ENCODE data around the gene YPEL1. TPM values are rescaled to one million over a fixed set of nuclear protein-coding genes. Genes with fewer than 3 reads are reported as not detected.
"Not testable (repeated sequence)": the region's sequence is repeated elsewhere in the genome, so short reads cannot be mapped to it uniquely, and the experiment has no call there.

Gene YPEL1
- total RNA-seq, 4 donors from 2014 or later: 0.53 to 8.5 (median 3.0) TPM

DNA sequence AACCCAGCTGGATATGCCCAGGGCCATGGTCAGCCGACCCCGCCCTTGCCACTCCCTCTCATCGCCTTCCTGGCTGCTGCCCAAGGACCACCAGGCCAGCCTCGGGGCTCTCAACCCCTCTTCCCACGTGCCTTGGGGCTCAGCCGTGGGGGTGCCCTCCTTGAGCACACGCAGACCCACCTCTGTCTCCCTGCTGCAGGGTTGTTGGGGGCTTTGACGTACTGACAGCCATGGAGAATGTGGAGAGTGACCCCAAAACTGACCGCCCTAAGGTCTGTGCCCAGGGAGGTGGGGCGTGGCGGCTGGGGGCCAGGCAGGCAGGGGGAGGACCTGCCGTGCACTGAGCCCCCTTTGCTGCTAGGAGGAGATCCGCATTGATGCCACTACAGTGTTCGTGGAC is 41.2 kb downstream of the YPEL1 start:
- no peak for TF ChIP-seq POLR2A (IDR thresholded peaks at IDR 0.05)
- TF ChIP-seq CTCF (IDR thresholded peaks at IDR 0.05): no peak
- H3K27me3 ChIP-seq: no peaks in the 10 kb centered on the region
- H3K36me3 ChIP-seq: peaks cover 24 to 99% (median 36%) of the 10 kb centered on the region in 3 donors
- no peaks in the 10 kb centered on the region for H3K9me3 ChIP-seq
- no peak overlapping the region for H3K4me3 ChIP-seq
- intact Hi-C loops (cut with DNase I): no loop called here
- DNase-seq: no peak
- 67 to 79% methylated on average over 4 to 7 of the region's 14 CpGs for WGBS, 2 donors
- H3K27ac ChIP-seq: no peak overlapping the region
- peaks cover 0 to 13% (median 4%) of the 10 kb centered on the region in 3 donors for H3K4me1 ChIP-seq

DNA sequence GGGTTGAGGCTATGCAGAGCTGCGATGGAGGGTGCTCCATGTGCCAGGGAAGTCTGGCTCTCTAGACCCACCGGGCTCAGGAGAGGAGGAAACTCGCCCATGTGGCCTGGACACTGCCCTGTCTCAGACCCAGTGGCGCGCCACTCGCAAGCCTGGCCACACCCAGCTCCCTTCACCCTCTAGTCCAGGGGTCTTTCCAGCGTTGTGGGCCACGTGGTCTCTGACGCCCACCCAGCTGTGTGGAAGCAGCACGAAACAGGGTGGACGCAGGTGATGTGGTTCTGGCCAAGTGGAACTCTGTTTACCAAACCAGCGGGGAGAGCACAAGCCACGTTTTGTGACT is 41.6 kb downstream of the YPEL1 start:
- H3K9me3 ChIP-seq: no peaks in the 10 kb centered on the region
- no peaks in the 10 kb centered on the region for H3K27me3 ChIP-seq
- H3K36me3 ChIP-seq: peaks cover 24 to 100% (median 40%) of the 10 kb centered on the region in 3 donors
- no peak overlapping the region for H3K4me3 ChIP-seq
- intact Hi-C loops (cut with DNase I): no loop called here
- H3K27ac ChIP-seq: no peak overlapping the region
- H3K4me1 ChIP-seq: peaks cover 0 to 9% (median 3%) of the 10 kb centered on the region in 3 donors
- WGBS, 2 donors: 43 to 86% methylated on average over 1 to 8 of the region's 13 CpGs
- TF ChIP-seq POLR2A (IDR thresholded peaks at IDR 0.05) (no peak), CTCF (IDR thresholded peaks at IDR 0.05) (no peak)
- no peak for DNase-seq

DNA sequence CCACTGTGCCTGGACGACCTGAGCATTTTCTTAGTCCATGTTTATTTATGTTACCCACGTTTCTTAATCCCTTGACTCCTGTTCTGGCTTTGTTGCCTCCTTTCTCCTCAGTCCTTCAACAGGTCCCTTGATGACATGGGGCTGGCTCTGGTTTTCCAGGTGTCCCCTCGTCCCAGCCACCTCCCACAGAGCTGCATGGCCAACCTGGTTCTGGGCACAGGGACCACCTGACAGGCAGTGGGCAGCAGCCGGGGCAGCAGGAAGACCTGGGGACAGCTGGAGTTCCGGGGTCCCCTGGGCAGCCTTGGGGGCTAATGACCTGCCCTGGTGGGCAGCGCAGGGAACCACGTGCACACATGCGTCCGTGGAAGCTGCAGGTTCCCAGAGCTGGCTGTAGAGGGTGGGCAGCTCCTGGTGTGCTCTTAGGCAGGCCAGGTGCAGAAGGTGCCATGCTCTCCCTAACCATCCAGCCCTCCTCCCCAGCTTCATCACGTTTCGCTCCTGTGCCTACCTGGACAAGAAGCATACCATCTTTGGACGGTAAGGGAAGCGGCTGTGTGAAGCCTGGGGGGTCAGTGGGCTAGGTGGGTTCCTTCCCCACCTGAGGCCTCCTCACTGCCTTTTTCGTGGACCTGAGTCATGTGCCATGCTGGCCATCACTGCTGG is 42.1 kb downstream of the YPEL1 start:
- H3K9me3 ChIP-seq: no peaks in the 10 kb centered on the region
- no peak overlapping the region for H3K27ac ChIP-seq
- no peak for DNase-seq
- intact Hi-C loops (cut with DNase I): no loop called here
- peaks cover 24 to 100% (median 41%) of the 10 kb centered on the region in 3 donors for H3K36me3 ChIP-seq
- no peaks in the 10 kb centered on the region for H3K27me3 ChIP-seq
- TF ChIP-seq CTCF (IDR thresholded peaks at IDR 0.05): no peak
- TF ChIP-seq POLR2A (IDR thresholded peaks at IDR 0.05): no peak
- 80 to 84% methylated on average over 3 to 4 of the region's 14 CpGs for WGBS, 2 donors
- no peak overlapping the region for H3K4me3 ChIP-seq
- peaks cover 0 to 4% (median 0%) of the 10 kb centered on the region in 3 donors for H3K4me1 ChIP-seq

DNA sequence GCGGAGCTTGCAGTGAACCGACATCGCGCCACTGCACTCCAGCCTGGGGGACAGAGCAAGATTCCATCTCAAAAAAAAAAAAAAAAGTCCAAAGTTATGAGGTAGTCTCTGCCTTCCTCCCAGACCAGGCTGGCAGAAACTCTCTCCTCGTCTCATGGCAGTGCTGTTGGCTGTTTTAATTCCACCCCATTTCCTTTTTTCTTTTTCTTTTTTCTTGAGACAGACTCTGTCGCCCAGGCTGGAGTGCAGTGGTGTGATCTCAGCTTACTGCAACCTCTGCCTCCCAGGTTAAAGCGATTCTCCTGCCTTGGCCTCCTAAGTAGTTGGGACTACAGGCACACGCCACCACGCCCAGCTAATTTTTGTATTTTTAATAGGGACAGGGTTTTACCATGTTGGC is 42.7 kb downstream of the YPEL1 start:
- H3K36me3 ChIP-seq: peaks cover 24 to 100% (median 41%) of the 10 kb centered on the region in 3 donors
- H3K27me3 ChIP-seq; H3K4me3 ChIP-seq; intact Hi-C loops (cut with DNase I); DNase-seq; H3K27ac ChIP-seq; H3K9me3 ChIP-seq; H3K4me1 ChIP-seq: not testable (repeated sequence)
- WGBS, 2 donors: 92% methylated on average over 7 to 9 of the region's 9 CpGs

- H3K36me3 ChIP-seq: peaks cover 15 to 100% (median 46%) of the 10 kb centered on the region in 3 donors
Observed at GRCh38 chr22:21691816-21692215, 43.8 kb downstream of the YPEL1 start.

More at GRCh38 chr22:21691816-21692215, 43.8 kb downstream of the YPEL1 start:
- TF ChIP-seq POLR2A (IDR thresholded peaks at IDR 0.05) (no peak), CTCF (IDR thresholded peaks at IDR 0.05) (no peak)
- Histone ChIP-seq H3K9me3 (no peaks in the 10 kb centered on the region), H3K27me3 (no peaks in the 10 kb centered on the region), H3K27ac (no peak overlapping the region), H3K4me1 (no peaks in the 10 kb centered on the region), H3K4me3 (no peak overlapping the region)
- intact Hi-C loops (cut with DNase I): no loop called here
- 79 to 91% methylated on average over 9 to 13 of the region's 16 CpGs for WGBS, 2 donors
- no peak for DNase-seq

All from esophagus squamous epithelium (tissue), 5 donors.